GM12878 (cell line): Measurements from ENCODE around the gene FHOD3. TPM values are rescaled to one million over a fixed set of nuclear protein-coding genes. Genes with fewer than 3 reads are reported as not detected.

ENCODE experiments used
- ATAC-seq: fragments of 200-7000 bp; cut with Tn5 transposase; 3 replicates; pipeline ENCODE4 v1.9.1; 2020; ENCODE audit warnings: mild to moderate bottlenecking, moderate library complexity
- BruUV-seq: library from RNA; stranded (reverse); fragments of 400-500 nt; replicated peaks from 2 replicates; lab custom pipeline; 2021; lab: Mats Ljungman, UMichigan
- CTCF ChIA-PET: fragments of 300-600 bp; sonication (Branson Sonifier 250); formaldehyde crosslinking; extraction: SDS; loops from one replicate; lab custom pipeline; 2021; ENCODE audit warnings: inconsistent platforms; lab: Yijun Ruan, JAX
- POLR2A ChIA-PET: fragments of 350-600 bp; formaldehyde crosslinking; extraction: SDS; loops from one replicate; lab custom pipeline; 2021; ENCODE audit warnings: inconsistent platforms; lab: Charles Lee
- RAD21 ChIA-PET: fragments of 300-600 bp; sonication (Branson Sonifier 250); formaldehyde crosslinking; loops from one replicate; lab custom pipeline; 2023; ENCODE audit warnings: antibody characterized with exemption; ENCODE audit not compliant: unreplicated experiment; lab: Charles Lee
- SMC1A ChIA-PET: fragments of 300-600 bp; sonication (Branson Sonifier 250); formaldehyde crosslinking; loops from one replicate; lab custom pipeline; 2023; ENCODE audit not compliant: unreplicated experiment, uncharacterized antibody; lab: Charles Lee
- DNase-seq: peaks from one replicate; pipeline ENCODE4 v3.0.0-alpha.2; 2011; ENCODE audit warnings: low read depth, low spot score
- FAIRE-seq: peaks from 3 replicates; lab custom pipeline; 2011; peaks lifted over from hg19 to GRCh38; lab: Jason Lieb, UNC
- H2AFZ ChIP-seq: 2 replicates; pipeline ENCODE4 v1.6.0; 2011; ENCODE audit warnings: low read depth, low read length, control low read depth; ENCODE audit not compliant: control insufficient read depth
- H3K27ac ChIP-seq: 2 replicates; pipeline ENCODE4 v1.5.1; 2011; ENCODE audit warnings: control low read depth; ENCODE audit not compliant: control insufficient read depth, insufficient read depth
- H3K27me3 ChIP-seq, 2 experiments: replicated peaks in 1 of 2; 2 replicates each; pipeline versions ENCODE4 v1.6.0 to v1.6.1; 2011; ENCODE audit warnings: low read length in 1 of 2; ENCODE audit not compliant: control insufficient read depth in 2 of 2, insufficient read depth in 2 of 2
- H3K36me3 ChIP-seq, 2 experiments: 2 replicates each; pipeline ENCODE4 v1.5.1; 2011; ENCODE audit warnings: low read length in 1 of 2; ENCODE audit not compliant: control insufficient read depth in 2 of 2, insufficient read depth in 2 of 2
- H3K4me1 ChIP-seq: 2 replicates; pipeline ENCODE4 v1.6.1; 2011; ENCODE audit warnings: mild to moderate bottlenecking, low read length, moderate library complexity, mixed read lengths; ENCODE audit not compliant: control insufficient read depth, insufficient read depth
- H3K4me2 ChIP-seq: 2 replicates; pipeline ENCODE4 v1.6.0; 2011; ENCODE audit warnings: control low read depth; ENCODE audit not compliant: control insufficient read depth, insufficient read depth
- H3K4me3 ChIP-seq: fragments of 200-600 bp; sonication (generic); 2 replicates; pipeline ENCODE4 v1.5.1; 2016
- H3K79me2 ChIP-seq: 2 replicates; pipeline ENCODE4 v1.6.0; 2011; ENCODE audit warnings: low read length; ENCODE audit not compliant: control insufficient read depth, insufficient read depth
- H3K9ac ChIP-seq: 2 replicates; pipeline ENCODE4 v1.8.0; 2011; ENCODE audit warnings: low read length, control low read depth, mixed read lengths; ENCODE audit not compliant: control insufficient read depth, insufficient read depth
- H3K9me3 ChIP-seq: replicated peaks from 3 replicates; pipeline ENCODE4 v1.5.1; 2011; ENCODE audit warnings: mild to moderate bottlenecking, low read length; ENCODE audit not compliant: control insufficient read depth, insufficient read depth
- H4K20me1 ChIP-seq: 2 replicates; pipeline ENCODE4 v1.6.0; 2011; ENCODE audit not compliant: control insufficient read depth, insufficient read depth
- ASH2L ChIP-seq: fragments of 300-600, 200-600 bp; sonication (generic); IDR thresholded peaks from 2 replicates; pipeline ENCODE4 v1.6.1; 2017; ENCODE audit warnings: low read depth, mild to moderate bottlenecking, borderline replicate concordance
- ATF7 ChIP-seq: fragments of 450-650 bp; IDR thresholded peaks from 2 replicates; pipeline ENCODE4 v1.6.1; 2016; ENCODE audit warnings: low read depth, mild to moderate bottlenecking
- BMI1 ChIP-seq: fragments of 450-650 bp; IDR thresholded peaks from 2 replicates; pipeline ENCODE4 v1.6.1; 2016; ENCODE audit warnings: mild to moderate bottlenecking, moderate library complexity, borderline replicate concordance
- HDGF ChIP-seq: fragments of 450-650 bp; IDR thresholded peaks from 2 replicates; pipeline ENCODE4 v1.6.1; 2016; ENCODE audit warnings: antibody characterized with exemption
- JUNB ChIP-seq: IDR thresholded peaks from 2 replicates; pipeline ENCODE4 v1.6.1; 2016; ENCODE audit warnings: antibody characterized with exemption, mild to moderate bottlenecking
- KLF5 ChIP-seq: fragments of 450-650 bp; IDR thresholded peaks from 2 replicates; pipeline ENCODE4 v1.6.1; 2014; ENCODE audit warnings: mild to moderate bottlenecking; ENCODE audit not compliant: partially characterized antibody
- NRF1 ChIP-seq: conservative IDR thresholded peaks from 2 replicates; pipeline ENCODE4 v1.6.1; 2011; ENCODE audit warnings: mild to moderate bottlenecking, low read depth, low read length, improper control_type of control experiment
- PAX8 ChIP-seq: fragments of 450-650 bp; IDR thresholded peaks from 2 replicates; pipeline ENCODE4 v1.6.1; 2017; ENCODE audit warnings: mild to moderate bottlenecking, moderate library complexity
- POLR2AphosphoS2 ChIP-seq: IDR thresholded peaks from 2 replicates; pipeline ENCODE4 v1.6.1; 2011; ENCODE audit warnings: low read depth, mild to moderate bottlenecking, low read length, improper control_type of control experiment, moderate library complexity
- RAD51 ChIP-seq: fragments of 450-650 bp; IDR thresholded peaks from 2 replicates; pipeline ENCODE4 v1.6.1; 2016; ENCODE audit warnings: moderate library complexity, mild to moderate bottlenecking, inconsistent platforms
- SIX5 ChIP-seq: IDR thresholded peaks from 2 replicates; pipeline ENCODE4 v1.6.1; 2011; ENCODE audit warnings: mild to moderate bottlenecking, low read depth, low read length, moderate library complexity; ENCODE audit not compliant: severe bottlenecking
- TCF12 ChIP-seq: IDR thresholded peaks from 2 replicates; pipeline ENCODE4 v1.6.1; 2011; ENCODE audit warnings: low read depth, mild to moderate bottlenecking, low read length
- ZNF274 ChIP-seq: IDR thresholded peaks from one replicate; pipeline ENCODE4 v1.8.0; 2011; ENCODE audit not compliant: insufficient read length, insufficient read depth
- ZSCAN29 ChIP-seq: fragments of 450-650 bp; IDR thresholded peaks from 2 replicates; pipeline ENCODE4 v1.6.1; 2017; ENCODE audit warnings: mild to moderate bottlenecking, moderate library complexity
- WGBS: methylation state at CpG from one replicate; pipeline ENCODE4 v1.1.6; 2016; ENCODE audit warnings: low lambda C conversion rate; ENCODE audit not compliant: insufficient replicate concordance, insufficient coverage; ENCODE audit errors: missing lambda C conversion rate; 5-methylcytosine and 5-hydroxymethylcytosine counted together
- in situ Hi-C: fragments of 300-500 bp; cut with MboI; formaldehyde crosslinking; loops from 9 replicates; pipeline ENCODE4 v1.14.3; 2018; ENCODE audit warnings: mixed read lengths
- intact Hi-C: fragments of 100-400 bp; cut with micrococcal nuclease; formaldehyde crosslinking; loops from one replicate; pipeline ENCODE4 v1.14.2; 2022; ENCODE audit not compliant: unreplicated experiment
- polyA plus RNA-seq, 11 experiments: library from polyadenylated mRNA; depleted of rRNA in 4 of 11; unstranded in 6 of 11; stranded (reverse) in 5 of 11; fragments of >200 nt; fragmentation: Nextera tagmentation in 4 of 11; fragmentation: Illumina TruSeq in 1 of 11; extraction: Ambion mirVana in 4 of 11; extraction: Trizol in 1 of 11; gene quantifications; 1 replicate in 1 of 11; 2 replicates in 10 of 11; pipeline versions ENCODE4 v1.2.1 to v1.2.3, GENCODE V29; 2011 to 2016; ENCODE audit warnings: inconsistent platforms in 2 of 11, missing spikeins in 2 of 11, low read depth in 1 of 11
- total RNA-seq, 4 experiments: library from RNA; depleted of rRNA in 3 of 4; stranded (reverse); fragments of >200 nt in 3 of 4; fragmentation: Illumina TruSeq in 1 of 4; extraction: Trizol in 1 of 4; gene quantifications; 2 replicates each; pipeline versions ENCODE4 v1.2.1 to v1.2.3, GENCODE V29; 2013 to 2021
- TF ChIP-seq, protein P1 (sequence below): fragments of 450-650 bp; IDR thresholded peaks from 2 replicates; pipeline ENCODE4 v1.6.1; 2016; ENCODE audit warnings: mild to moderate bottlenecking

The FHOD3 gene
- total and polyA plus RNA-seq, 10 of the 15 experiments (the other 5 are each of a cell fraction or from before 2014, with no cell fraction given) = 0.77 to 26.7 (median 10.4) TPM

DNA sequence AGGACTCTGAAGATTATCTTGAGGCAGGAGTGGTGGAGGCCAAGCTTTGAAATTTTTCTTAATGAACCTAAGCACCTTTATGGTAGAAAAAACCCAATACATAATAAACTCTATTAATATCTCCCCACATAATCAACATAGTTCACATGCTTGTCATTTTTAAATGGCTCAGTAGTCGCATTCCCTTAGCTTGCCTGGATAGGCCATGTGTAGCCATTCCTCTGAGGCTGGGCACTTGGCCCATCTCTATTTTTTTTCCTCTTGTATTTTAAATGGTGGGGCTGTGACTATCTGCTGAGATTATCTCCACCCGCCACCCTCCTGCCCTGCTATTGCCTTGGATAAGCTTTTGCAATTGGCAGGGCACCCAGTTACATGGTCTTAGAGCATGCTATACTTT is 143.1 kb downstream of the FHOD3 start:
- H3K4me1 ChIP-seq = no peaks in the 10 kb centered on the region
- H3K27ac ChIP-seq = no peak overlapping the region
- no peak overlapping the region for H3K9ac ChIP-seq
- H3K79me2 ChIP-seq = no peaks in the 10 kb centered on the region
- BruUV-seq = no TSS peak
- POLR2A ChIA-PET = interaction anchor here (0.8 to 5.1 kb wide), 7 partner anchors 11 to 134 kb away, joined by 3 to 30 read pairs (median 3); no protein-coding TSS in a partner anchor
- RAD21 ChIA-PET = interaction anchor here (1.0 to 4.8 kb wide), 13 partner anchors 10 to 140 kb away, joined by 3 to 34 read pairs (median 6); no protein-coding TSS in a partner anchor
- no peak for ATAC-seq
- intact Hi-C loops (no loop called here), in situ Hi-C loops (no loop called here)
- no peak overlapping the region for H2AFZ ChIP-seq
- no peak for DNase-seq
- CTCF ChIA-PET = interaction anchor here (0.5 to 8.9 kb wide), 14 partner anchors 9 to 141 kb away, joined by 3 to 83 read pairs (median 4); no protein-coding TSS in a partner anchor
- SMC1A ChIA-PET = interaction anchor here (0.7 to 16.0 kb wide), 14 partner anchors 10 to 144 kb away, joined by 3 to 253 read pairs (median 6); no protein-coding TSS in a partner anchor
- no peak for TF ChIP-seq ASH2L
- no peaks in the 10 kb centered on the region for H3K9me3 ChIP-seq
- H3K4me3 ChIP-seq = no peak overlapping the region
- H4K20me1 ChIP-seq = no peaks in the 10 kb centered on the region
- FAIRE-seq = no peak
- H3K27me3 ChIP-seq = no peaks in the 10 kb centered on the region
- no peak overlapping the region for H3K4me2 ChIP-seq
- WGBS = 33% methylated on average over 2 of the region's 2 CpGs
- no peaks in the 10 kb centered on the region for H3K36me3 ChIP-seq

DNA sequence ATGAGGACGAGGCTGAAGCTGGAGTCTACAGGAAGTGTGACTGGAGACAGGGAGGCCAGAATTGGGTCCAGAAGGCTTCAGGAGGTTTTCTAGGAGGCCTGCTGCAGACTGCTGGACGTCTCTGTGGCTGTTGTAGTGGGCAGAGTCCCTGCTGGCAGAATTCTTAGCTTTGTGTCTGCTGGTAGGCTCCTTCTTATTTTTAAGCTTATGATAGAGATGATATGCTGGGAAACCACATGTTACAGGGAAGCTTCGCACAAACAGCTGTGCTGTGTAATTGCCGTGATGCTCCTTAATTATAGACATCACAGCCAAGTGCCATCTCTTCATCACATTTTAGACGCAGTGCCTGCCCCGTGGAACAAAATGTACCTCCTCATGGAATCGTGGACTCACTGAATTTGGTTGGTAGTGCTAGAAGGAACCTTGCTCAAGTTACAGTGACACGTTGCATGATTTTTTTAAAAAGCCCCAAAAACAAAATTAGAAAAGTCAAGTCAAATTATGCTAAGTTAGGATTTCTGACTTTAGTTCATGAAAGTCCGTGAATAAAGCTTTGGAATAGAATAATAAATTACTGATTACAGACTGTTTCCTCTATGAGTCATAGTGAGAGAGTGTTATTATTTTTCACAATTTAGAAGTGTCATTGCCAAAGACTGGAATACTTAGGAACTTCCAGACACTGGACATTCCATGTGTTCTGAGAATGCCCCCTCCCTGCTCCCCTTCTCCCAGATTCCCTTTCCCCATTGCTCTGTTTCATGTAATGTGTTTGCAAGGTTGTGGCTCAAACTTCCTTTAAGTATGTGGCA is 144.1 kb downstream of the FHOD3 start:
- ATAC-seq = peak; percentile 10; the same call in 2 of the 3 replicates
- POLR2A ChIA-PET = interaction anchor here (0.8 to 5.1 kb wide), 13 partner anchors 9 to 133 kb away, joined by 3 to 30 read pairs (median 3); no protein-coding TSS in a partner anchor
- CTCF ChIA-PET = interaction anchor here (0.5 to 8.9 kb wide), 23 partner anchors 8 to 368 kb away, joined by 3 to 83 read pairs (median 4); partner anchors contain the start of gene FHOD3
- Histone ChIP-seq H3K4me1 (no peaks in the 10 kb centered on the region), H4K20me1 (no peaks in the 10 kb centered on the region), H3K36me3 (no peaks in the 10 kb centered on the region), H3K4me2 (no peak overlapping the region), H3K79me2 (no peaks in the 10 kb centered on the region), H3K27me3 (no peaks in the 10 kb centered on the region), H2AFZ (no peak overlapping the region), H3K9me3 (no peaks in the 10 kb centered on the region), H3K9ac (no peak overlapping the region), H3K27ac (no peak overlapping the region), H3K4me3 (no peak overlapping the region)
- BruUV-seq = no TSS peak
- SMC1A ChIA-PET = interaction anchor here (0.7 to 16.0 kb wide), 29 partner anchors 11 to 145 kb away, joined by 3 to 253 read pairs (median 4); no protein-coding TSS in a partner anchor
- RAD21 ChIA-PET = interaction anchor here (1.0 to 4.8 kb wide), 21 partner anchors 9 to 313 kb away, joined by 3 to 34 read pairs (median 5); partner anchors contain the start of gene SLC39A6
- 20% methylated on average over 9 of the region's 9 CpGs for WGBS
- DNase-seq = no peak
- intact Hi-C loops (no loop called here), in situ Hi-C loops (no loop called here)
- peak; percentile 56 for FAIRE-seq
- TF ChIP-seq ZSCAN29 (no peak), PAX8 (no peak), POLR2AphosphoS2 (no peak), RAD51 (no peak), HDGF (no peak), BMI1 (no peak), ZNF274 (no peak), KLF5 (no peak), JUNB (peak; percentile 46; the same call in 1 of the 2 replicates), TCF12 (no peak), SIX5 (no peak), ATF7 (0 out of 2 replicates have a peak, but pooled peaks have one; percentile 33), ASH2L (no peak), NRF1 (no peak)
- TF ChIP-seq, protein P1, sequence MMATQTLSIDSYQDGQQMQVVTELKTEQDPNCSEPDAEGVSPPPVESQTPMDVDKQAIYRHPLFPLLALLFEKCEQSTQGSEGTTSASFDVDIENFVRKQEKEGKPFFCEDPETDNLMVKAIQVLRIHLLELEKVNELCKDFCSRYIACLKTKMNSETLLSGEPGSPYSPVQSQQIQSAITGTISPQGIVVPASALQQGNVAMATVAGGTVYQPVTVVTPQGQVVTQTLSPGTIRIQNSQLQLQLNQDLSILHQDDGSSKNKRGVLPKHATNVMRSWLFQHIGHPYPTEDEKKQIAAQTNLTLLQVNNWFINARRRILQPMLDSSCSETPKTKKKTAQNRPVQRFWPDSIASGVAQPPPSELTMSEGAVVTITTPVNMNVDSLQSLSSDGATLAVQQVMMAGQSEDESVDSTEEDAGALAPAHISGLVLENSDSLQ = no peak
